HepG2 (cell line): ENCODE measurements around the gene NEK3. TPM values are rescaled to one million over a fixed set of nuclear protein-coding genes. Genes with fewer than 3 reads are reported as not detected.

Experiments
- CREB1 ChIP-seq, 2 experiments: fragments of 450-650 bp in 1 of 2; IDR thresholded peaks; 2 replicates each; pipeline ENCODE4 v1.6.1; 2016 to 2017; ENCODE audit warnings: control low read depth in 1 of 2, mild to moderate bottlenecking in 1 of 2, missing compliant biosample characterization in 1 of 2, missing genetic modification characterization in 1 of 2
- FUBP1 ChIP-seq: sonication (generic); formaldehyde crosslinking; IDR thresholded peaks from 2 replicates; pipeline ENCODE4 v1.5.1; 2020; ENCODE audit warnings: missing genetic modification reagents, mild to moderate bottlenecking, borderline replicate concordance
- GMEB2 ChIP-seq: IDR thresholded peaks from 2 replicates; pipeline ENCODE4 v1.6.1; 2016; ENCODE audit warnings: missing biosample characterization, missing genetic modification reagents, low read depth
- PRDM10 ChIP-seq: sonication (generic); formaldehyde crosslinking; IDR thresholded peaks from 2 replicates; pipeline ENCODE4 v1.4.0; 2020; ENCODE audit warnings: low read depth, missing genetic modification reagents
- SSRP1 ChIP-seq: IDR thresholded peaks from 2 replicates; pipeline ENCODE4 v1.6.1; 2016; ENCODE audit warnings: control low read depth
- SUZ12 ChIP-seq: fragments of 150-350 bp; IDR thresholded peaks from 2 replicates; pipeline ENCODE4 v1.6.1; 2014; ENCODE audit warnings: low read depth, low read length
- TFDP1 ChIP-seq: IDR thresholded peaks from 2 replicates; pipeline ENCODE4 v1.6.1; 2016; ENCODE audit warnings: missing compliant biosample characterization, missing genetic modification reagents, borderline replicate concordance
- THAP11 ChIP-seq: IDR thresholded peaks from 2 replicates; pipeline ENCODE4 v1.6.1; 2016; ENCODE audit warnings: missing biosample characterization, missing genetic modification reagents
- ZBTB21 ChIP-seq: sonication (generic); formaldehyde crosslinking; IDR thresholded peaks from 2 replicates; pipeline ENCODE4 v1.4.0; 2020; ENCODE audit warnings: missing genetic modification reagents
- ZBTB37 ChIP-seq: sonication (generic); formaldehyde crosslinking; IDR thresholded peaks from 2 replicates; pipeline ENCODE4 v1.4.0; 2020; ENCODE audit warnings: mild to moderate bottlenecking, missing genetic modification reagents
- ZNF3 ChIP-seq: IDR thresholded peaks from 2 replicates; pipeline ENCODE4 v1.7.0; 2017; ENCODE audit warnings: inconsistent platforms
- ZNF430 ChIP-seq: sonication (generic); formaldehyde crosslinking; IDR thresholded peaks from 2 replicates; pipeline ENCODE4 v1.9.0; 2021; ENCODE audit warnings: mild to moderate bottlenecking, missing genetic modification reagents
- ZNF790 ChIP-seq: sonication (generic); formaldehyde crosslinking; IDR thresholded peaks from 2 replicates; pipeline ENCODE4 v1.8.0; 2022; ENCODE audit warnings: missing genetic modification reagents, mild to moderate bottlenecking, borderline replicate concordance
- ZNF879 ChIP-seq: sonication (generic); formaldehyde crosslinking; IDR thresholded peaks from 2 replicates; pipeline ENCODE4 v1.8.1; 2023; ENCODE audit warnings: missing genetic modification reagents
- ZUFSP ChIP-seq: sonication (generic); formaldehyde crosslinking; IDR thresholded peaks from 2 replicates; pipeline ENCODE4 v1.9.0; 2021; ENCODE audit warnings: missing genetic modification reagents, mild to moderate bottlenecking, borderline replicate concordance
- polyA plus RNA-seq, 8 experiments: library from polyadenylated mRNA; depleted of rRNA in 3 of 8; stranded (reverse) in 7 of 8; unstranded in 1 of 8; fragments of >200 nt; fragmentation: Illumina TruSeq in 4 of 8; extraction: Trizol in 4 of 8; gene quantifications; 2 replicates each; pipeline versions ENCODE4 v1.2.1 to v1.2.3, GENCODE V29; 2011 to 2016; ENCODE audit warnings: low read depth in 4 of 8, missing spikeins in 1 of 8, mixed read lengths in 1 of 8; ENCODE audit not compliant: insufficient read depth in 1 of 8
- total RNA-seq, 5 experiments: library from RNA; depleted of rRNA; stranded (reverse); fragments of >200 nt; fragmentation: Illumina TruSeq; extraction: Trizol; gene quantifications; 2 replicates each; pipeline ENCODE4 v1.2.3, GENCODE V29; 2016; ENCODE audit warnings: low read depth in 1 of 5

The NEK3 gene
- total and polyA plus RNA-seq, 2 of the 13 experiments (the other 11 are each of a cell fraction or from before 2014, with no cell fraction given) = 36.7 to 68.2 TPM

- no peak for TF ChIP-seq PRDM10 (CRISPR knock-in tag)
- TF ChIP-seq FUBP1 (CRISPR knock-in tag) = no peak
- no peak for TF ChIP-seq SSRP1 (CRISPR knock-in tag)
- TF ChIP-seq ZNF879 (CRISPR knock-in tag) = peak; percentile 85; the same call in 1 of the 2 replicates
- no peak for TF ChIP-seq ZBTB37 (CRISPR knock-in tag)
- TF ChIP-seq ZNF790 = peak; percentile 76; the same call in 1 of the 2 replicates
- peak; percentile 93 for TF ChIP-seq TFDP1 (CRISPR knock-in tag)
- no peak; the same call in 1 of the 2 replicates for TF ChIP-seq THAP11 (CRISPR knock-in tag)
- TF ChIP-seq ZUFSP = no peak
- TF ChIP-seq ZNF3 (CRISPR knock-in tag) = no peak
- TF ChIP-seq ZNF430 (CRISPR knock-in tag) = peak; percentile 93
- TF ChIP-seq GMEB2 (CRISPR knock-in tag) = no peak
- TF ChIP-seq SUZ12 = no peak
- no peak for TF ChIP-seq ZBTB21 (CRISPR knock-in tag)
- no peak for TF ChIP-seq CREB1 (IDR thresholded peaks at IDR 0.05)
- TF ChIP-seq CREB1 (CRISPR knock-in tag; IDR thresholded peaks at IDR 0.05) = no peak; the same call in 1 of the 2 replicates
Observed at GRCh38 chr13:52159159-52159982, at the start of gene NEK3 (continued).
